RWPE2 (cell line): ENCODE data around the gene IL20.

Experiments used
- ATAC-seq: fragments of 200-7000 bp; cut with Tn5 transposase; 3 replicates; pipeline ENCODE4 v1.9.1; 2021; ENCODE audit warnings: low read depth
- DNase-seq: peaks from one replicate; pipeline ENCODE4 v3.0.0-alpha.2; 2020; ENCODE audit warnings: low spot score
- H3K27ac ChIP-seq: fragments of 450-650 bp; 2 replicates; pipeline ENCODE4 v1.5.1; 2017; ENCODE audit warnings: mild to moderate bottlenecking; ENCODE audit not compliant: poor library complexity, severe bottlenecking
- H3K27me3 ChIP-seq: fragments of 250-450 bp; sonication (Bioruptor Pico); 2 replicates; pipeline ENCODE4 v1.5.1; 2021; ENCODE audit warnings: mild to moderate bottlenecking, moderate library complexity; ENCODE audit not compliant: insufficient read depth, poor library complexity, severe bottlenecking
- H3K36me3 ChIP-seq: fragments of 250-450 bp; sonication (Bioruptor Pico); 2 replicates; pipeline ENCODE4 v1.5.1; 2020; ENCODE audit warnings: low read depth, mild to moderate bottlenecking, moderate library complexity
- H3K4me1 ChIP-seq: fragments of 250-450 bp; sonication (Bioruptor Pico); 2 replicates; pipeline ENCODE4 v1.5.1; 2021; ENCODE audit warnings: mild to moderate bottlenecking, moderate library complexity; ENCODE audit not compliant: insufficient read depth, poor library complexity, severe bottlenecking
- H3K4me3 ChIP-seq: fragments of 250-450 bp; sonication (Bioruptor Pico); 2 replicates; pipeline ENCODE4 v1.5.1; 2021; ENCODE audit warnings: mild to moderate bottlenecking, moderate library complexity; ENCODE audit not compliant: severe bottlenecking
- H3K9me3 ChIP-seq: fragments of 250-450 bp; sonication (Bioruptor Pico); 2 replicates; pipeline ENCODE4 v1.5.1; 2021; ENCODE audit warnings: mild to moderate bottlenecking, moderate library complexity; ENCODE audit not compliant: severe bottlenecking
- CTCF ChIP-seq: fragments of 450-650 bp; IDR thresholded peaks from one replicate; pipeline ENCODE4 v1.5.1; 2017; ENCODE audit warnings: mild to moderate bottlenecking, moderate library complexity; ENCODE audit not compliant: poor library complexity, severe bottlenecking

Gene IL20

GRCh38 chr1:206868264-206868663 is 2.8 kb downstream of the IL20 start:
- no peak overlapping the region for H3K27ac ChIP-seq
- no peak for ATAC-seq

GRCh38 chr1:206872139-206872538 is 6.7 kb downstream of the IL20 start:
- Histone ChIP-seq H3K36me3 (no peaks in the 10 kb centered on the region), H3K4me3 (no peak overlapping the region), H3K27ac (no peak overlapping the region), H3K4me1 (peaks cover 10% of the 10 kb centered on the region), H3K27me3 (no peaks in the 10 kb centered on the region), H3K9me3 (no peaks in the 10 kb centered on the region)
- DNase-seq = no peak
- ATAC-seq = no peak
- no peak for TF ChIP-seq CTCF

More at GRCh38 chr1:206868264-206868663, 2.8 kb downstream of the IL20 start:
- H3K9me3 ChIP-seq = no peaks in the 10 kb centered on the region
- H3K27me3 ChIP-seq = no peaks in the 10 kb centered on the region
- no peak for DNase-seq
- no peak for TF ChIP-seq CTCF
- H3K4me3 ChIP-seq = no peak overlapping the region
- no peaks in the 10 kb centered on the region for H3K4me1 ChIP-seq
- H3K36me3 ChIP-seq = no peaks in the 10 kb centered on the region

GRCh38 chr1:206873603-206874188 is 8.3 kb downstream of the IL20 start:
- no peak for TF ChIP-seq CTCF
- Histone ChIP-seq H3K27ac (peak overlapping the region; percentile 53), H3K27me3 (no peaks in the 10 kb centered on the region), H3K36me3 (no peaks in the 10 kb centered on the region), H3K4me3 (no peak overlapping the region), H3K4me1 (peaks cover 10% of the 10 kb centered on the region), H3K9me3 (peaks cover 9% of the 10 kb centered on the region)
- peak; percentile 80 for ATAC-seq
- no peak for DNase-seq

- H3K27me3 ChIP-seq = no peaks in the 10 kb centered on the region
- ATAC-seq (no peak), DNase-seq (no peak)
- H3K4me1 ChIP-seq = peaks cover 10% of the 10 kb centered on the region
- H3K4me3 ChIP-seq = no peak overlapping the region
- H3K9me3 ChIP-seq = peaks cover 20% of the 10 kb centered on the region
- no peaks in the 10 kb centered on the region for H3K36me3 ChIP-seq
- H3K27ac ChIP-seq = no peak overlapping the region
- no peak for TF ChIP-seq CTCF
Observed at GRCh38 chr1:206875752-206876377, 10.4 kb downstream of the IL20 start.

- Histone ChIP-seq H3K4me3 (no peak overlapping the region), H3K36me3 (no peaks in the 10 kb centered on the region), H3K27ac (no peak overlapping the region), H3K4me1 (peaks cover 9% of the 10 kb centered on the region), H3K27me3 (no peaks in the 10 kb centered on the region), H3K9me3 (peaks cover 20% of the 10 kb centered on the region)
- ATAC-seq (no peak), DNase-seq (no peak)
- TF ChIP-seq CTCF = no peak
Observed at GRCh38 chr1:206878456-206878855, 13.0 kb downstream of the IL20 start.
